Mesendoderm (in vitro differentiated cells): ENCODE measurements around the gene LYSMD2. TPM values are rescaled to one million over a fixed set of nuclear protein-coding genes. Genes with fewer than 3 reads are reported as not detected.
"Not testable (repeated sequence)": the region's sequence is repeated elsewhere in the genome, so short reads cannot be mapped to it uniquely, and the experiment has no call there.

Source experiments
- DNase-seq: peaks from one replicate; pipeline ENCODE4 v3.0.0; 2013
- H2AK5ac ChIP-seq: 2 replicates; pipeline ENCODE4 v1.6.1; 2013; ENCODE audit warnings: low read length, inconsistent platforms
- H2BK120ac ChIP-seq: 2 replicates; pipeline ENCODE4 v1.6.1; 2013; ENCODE audit warnings: low read depth, mild to moderate bottlenecking, low read length, moderate library complexity, mixed read lengths
- H2BK15ac ChIP-seq: replicated peaks from 2 replicates; pipeline ENCODE4 v1.6.1; 2013; ENCODE audit warnings: low read depth, mild to moderate bottlenecking, moderate library complexity
- H2BK5ac ChIP-seq: 2 replicates; pipeline ENCODE4 v1.6.1; 2013; ENCODE audit warnings: low read length, inconsistent platforms
- H3K18ac ChIP-seq: 2 replicates; pipeline ENCODE4 v1.6.1; 2013; ENCODE audit warnings: mild to moderate bottlenecking, low read length, mixed read lengths
- H3K23ac ChIP-seq: one replicate; pipeline ENCODE4 v1.6.1; 2013; ENCODE audit warnings: low read length
- H3K27ac ChIP-seq: 2 replicates; pipeline ENCODE4 v1.5.1; 2013; ENCODE audit warnings: low read depth, mild to moderate bottlenecking, inconsistent platforms, low read length, moderate library complexity
- H3K27me3 ChIP-seq: 2 replicates; pipeline ENCODE4 v1.6.1; 2013; ENCODE audit warnings: low read length, control low read depth, mild to moderate bottlenecking, inconsistent platforms; ENCODE audit not compliant: insufficient read depth, poor library complexity
- H3K36me3 ChIP-seq: 2 replicates; pipeline ENCODE4 v1.6.1; 2013; ENCODE audit warnings: low read length, inconsistent platforms; ENCODE audit not compliant: control insufficient read depth, insufficient read depth
- H3K4ac ChIP-seq: one replicate; pipeline ENCODE4 v1.6.1; 2013; ENCODE audit warnings: low read depth, mild to moderate bottlenecking, low read length, moderate library complexity
- H3K4me1 ChIP-seq: 2 replicates; pipeline ENCODE4 v1.6.1; 2013; ENCODE audit warnings: low read depth, low read length, inconsistent platforms; ENCODE audit not compliant: control insufficient read depth
- H3K4me2 ChIP-seq: 2 replicates; pipeline ENCODE4 v1.6.1; 2013; ENCODE audit warnings: low read length
- H3K4me3 ChIP-seq: 2 replicates; pipeline ENCODE4 v1.5.1; 2013; ENCODE audit warnings: mild to moderate bottlenecking, low read length
- H3K56ac ChIP-seq: one replicate; pipeline ENCODE4 v1.6.1; 2013; ENCODE audit warnings: low read length
- H3K79me1 ChIP-seq: 2 replicates; pipeline ENCODE4 v1.6.1; 2013; ENCODE audit warnings: low read length, inconsistent platforms
- H3K79me2 ChIP-seq: 2 replicates; pipeline ENCODE4 v1.6.1; 2013; ENCODE audit warnings: mild to moderate bottlenecking, low read length; ENCODE audit not compliant: control insufficient read depth, insufficient read depth
- H3K9ac ChIP-seq: 2 replicates; pipeline ENCODE4 v1.6.1; 2013; ENCODE audit warnings: low read length, inconsistent platforms
- H4K5ac ChIP-seq: one replicate; pipeline ENCODE4 v1.6.1; 2013; ENCODE audit warnings: low read length
- H4K8ac ChIP-seq: one replicate; pipeline ENCODE4 v1.6.1; 2013; ENCODE audit warnings: low read depth, mild to moderate bottlenecking, control low read depth, low read length, moderate library complexity
- WGBS: extraction: QIAGEN DNeasy Blood & Tissue Kit; methylation state at CpG from one replicate; pipeline ENCODE4 v1.1.7; 2013; ENCODE audit warnings: low lambda C conversion rate, missing lambda C conversion rate; ENCODE audit not compliant: insufficient coverage; ENCODE audit errors: extremely low coverage; 5-methylcytosine and 5-hydroxymethylcytosine counted together
- polyA plus RNA-seq, 2 experiments: library from polyadenylated mRNA; stranded (reverse); fragments of 200-250 nt; gene quantifications; one replicate each; pipeline ENCODE4 v1.2.3, GENCODE V29; 2013

Gene LYSMD2
- polyA plus RNA-seq (2013, experiment 1 of 2), result 2.3 TPM
- 2.7 TPM for polyA plus RNA-seq (2013, experiment 2 of 2)

GRCh38 chr15:51737522-51738305 lies at the start of gene LYSMD2:
Gene LYSMD2 (minus strand): TSS chr15:51737655. CDS start chr15:51737622, 33 bp downstream.
- H3K9ac ChIP-seq, result peak within 1 kb of the TSS; percentile 74
- no peak within 1 kb of the TSS for H2AK5ac ChIP-seq
- WGBS, result no CpG with 5 or more reads among the region's 67 CpGs
- no peak within 1 kb of the TSS for H3K27ac ChIP-seq
- no peak within 1 kb of the TSS for H2BK5ac ChIP-seq
- H3K4ac ChIP-seq, result no peak within 1 kb of the TSS
- no peaks in the 10 kb centered on the region for H3K4me1 ChIP-seq
- H2BK15ac ChIP-seq, result no peak within 1 kb of the TSS
- no peaks in the 10 kb centered on the region for H3K36me3 ChIP-seq
- H3K18ac ChIP-seq, result peak within 1 kb of the TSS; percentile 54
- H3K79me1 ChIP-seq, result no peaks in the 10 kb centered on the region
- H4K8ac ChIP-seq, result no peak within 1 kb of the TSS
- H4K5ac ChIP-seq, result no peak within 1 kb of the TSS
- H3K4me2 ChIP-seq, result peak within 1 kb of the TSS; percentile 75
- DNase-seq, result peak; percentile 42
- no peaks in the 10 kb centered on the region for H3K79me2 ChIP-seq
- peaks cover 5% of the 10 kb centered on the region for H3K27me3 ChIP-seq
- peak within 1 kb of the TSS; percentile 85 for H3K23ac ChIP-seq
- no peak within 1 kb of the TSS for H2BK120ac ChIP-seq
- H3K56ac ChIP-seq, result peak within 1 kb of the TSS; percentile 90
- H3K4me3 ChIP-seq, result peak within 1 kb of the TSS; percentile 46

GRCh38 chr15:51787130-51787529 lies 49.7 kb upstream of the LYSMD2 start:
- H3K4me1 ChIP-seq, H3K36me3 ChIP-seq, H2AK5ac ChIP-seq, H3K4ac ChIP-seq, H3K27ac ChIP-seq, H2BK120ac ChIP-seq, H3K4me3 ChIP-seq, H3K23ac ChIP-seq, H3K79me2 ChIP-seq, H3K27me3 ChIP-seq, H3K4me2 ChIP-seq, H2BK5ac ChIP-seq, H4K8ac ChIP-seq, H3K18ac ChIP-seq, H3K79me1 ChIP-seq, H3K56ac ChIP-seq, H3K9ac ChIP-seq, H2BK15ac ChIP-seq, H4K5ac ChIP-seq: not testable (repeated sequence)
- WGBS, result no CpG with 5 or more reads among the region's 11 CpGs
- peak; percentile 72 for DNase-seq

GRCh38 chr15:51783967-51784366 lies 46.5 kb upstream of the LYSMD2 start:
- Histone ChIP-seq H3K79me2 (no peaks in the 10 kb centered on the region), H3K56ac (no peak overlapping the region), H3K36me3 (no peaks in the 10 kb centered on the region), H3K4ac (no peak overlapping the region), H4K5ac (no peak overlapping the region), H3K9ac (no peak overlapping the region), H3K27me3 (no peaks in the 10 kb centered on the region), H3K23ac (no peak overlapping the region), H3K4me3 (no peak overlapping the region), H2BK120ac (no peak overlapping the region), H3K4me2 (no peak overlapping the region), H3K27ac (no peak overlapping the region), H3K4me1 (no peaks in the 10 kb centered on the region), H2AK5ac (no peak overlapping the region), H2BK15ac (no peak overlapping the region), H2BK5ac (no peak overlapping the region), H4K8ac (no peak overlapping the region), H3K79me1 (no peaks in the 10 kb centered on the region), H3K18ac (no peak overlapping the region)
- no peak for DNase-seq
- WGBS, result no CpG with 5 or more reads among the region's 3 CpGs

- Histone ChIP-seq H2BK15ac (no peak overlapping the region), H2AK5ac (no peak overlapping the region), H2BK120ac (no peak overlapping the region), H3K4ac (no peak overlapping the region), H3K27me3 (no peaks in the 10 kb centered on the region), H3K9ac (no peak overlapping the region), H3K18ac (no peak overlapping the region), H3K79me1 (no peaks in the 10 kb centered on the region), H3K27ac (no peak overlapping the region), H3K23ac (no peak overlapping the region), H4K8ac (no peak overlapping the region), H3K4me3 (no peak overlapping the region), H3K56ac (no peak overlapping the region), H3K79me2 (no peaks in the 10 kb centered on the region), H2BK5ac (no peak overlapping the region), H3K4me2 (no peak overlapping the region), H4K5ac (no peak overlapping the region), H3K36me3 (no peaks in the 10 kb centered on the region), H3K4me1 (no peaks in the 10 kb centered on the region)
- no CpG with 5 or more reads among the region's 7 CpGs for WGBS
- DNase-seq, result peak; percentile 48
Measured at GRCh38 chr15:51782357-51782896, 45.0 kb upstream of the LYSMD2 start.

- H3K79me2 ChIP-seq, result no peaks in the 10 kb centered on the region
Measured at GRCh38 chr15:51781506-51781905, 44.1 kb upstream of the LYSMD2 start.

More at GRCh38 chr15:51781506-51781905, 44.1 kb upstream of the LYSMD2 start:
- no peak overlapping the region for H2BK120ac ChIP-seq
- no peak overlapping the region for H3K27ac ChIP-seq
- no peak overlapping the region for H3K23ac ChIP-seq
- no peak overlapping the region for H3K18ac ChIP-seq
- no peak overlapping the region for H4K8ac ChIP-seq
- H2BK15ac ChIP-seq, result no peak overlapping the region
- DNase-seq, result no peak
- no peak overlapping the region for H3K9ac ChIP-seq
- no peak overlapping the region for H4K5ac ChIP-seq
- H3K4ac ChIP-seq, result no peak overlapping the region
- no peak overlapping the region for H3K56ac ChIP-seq
- no peaks in the 10 kb centered on the region for H3K36me3 ChIP-seq
- no peak overlapping the region for H3K4me2 ChIP-seq
- no peaks in the 10 kb centered on the region for H3K27me3 ChIP-seq
- no peaks in the 10 kb centered on the region for H3K79me1 ChIP-seq
- no peak overlapping the region for H2BK5ac ChIP-seq
- WGBS, result no CpG with 5 or more reads among the region's 2 CpGs
- H3K4me3 ChIP-seq, result no peak overlapping the region
- no peak overlapping the region for H2AK5ac ChIP-seq
- no peaks in the 10 kb centered on the region for H3K4me1 ChIP-seq
